NCI-H2227 treated with DMSO at 0.1 percent for 48 hours (cell line): Measurements from ENCODE around the gene OBP2A.

Experiments
- DNase-seq: peaks from one replicate; lab custom pipeline; 2025; lab: John Stamatoyannopoulos, UW

The OBP2A gene

DNA sequence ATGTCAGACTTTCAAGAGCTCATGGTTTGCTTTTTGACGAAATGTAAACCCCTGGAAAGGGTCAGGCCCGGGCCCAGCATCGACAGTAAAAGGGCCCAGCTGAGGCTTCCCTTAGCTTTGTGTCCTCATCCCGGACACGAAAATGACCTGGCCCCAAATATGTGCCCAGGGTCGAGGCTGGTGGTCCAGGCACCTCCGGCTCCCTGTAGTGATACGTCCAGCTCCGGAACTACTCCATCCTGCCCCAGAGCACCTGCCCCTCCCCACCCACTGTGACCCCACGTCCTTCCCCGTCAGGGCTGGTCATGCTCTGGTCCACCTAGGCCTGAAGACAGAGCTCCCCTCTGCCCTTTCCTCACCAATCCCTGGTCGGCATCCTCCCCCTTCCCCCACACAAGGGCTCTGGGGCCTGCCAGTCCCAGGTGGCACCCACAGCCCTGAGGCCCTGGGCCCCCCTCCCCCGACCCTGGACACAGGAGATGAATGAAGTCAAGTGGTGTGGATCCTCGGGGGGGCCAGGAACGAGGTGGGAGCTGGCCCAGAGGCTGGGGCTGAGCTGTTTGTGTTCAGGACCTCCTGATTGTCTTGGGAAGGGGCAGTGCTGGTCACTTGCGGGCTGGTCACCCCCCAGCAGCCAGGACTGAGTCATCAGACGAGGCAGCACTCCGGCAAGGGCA lies 6.2 kb downstream of the OBP2A start:
- DNase-seq, result no peak

GRCh38 chr9:135552698-135553171 lies 6.8 kb downstream of the OBP2A start:
- no peak for DNase-seq

GRCh38 chr9:135554718-135555117 lies 8.8 kb downstream of the OBP2A start:
- DNase-seq, result no peak

- DNase-seq, result no peak
Observed at GRCh38 chr9:135555203-135555602, 9.3 kb downstream of the OBP2A start.

DNA sequence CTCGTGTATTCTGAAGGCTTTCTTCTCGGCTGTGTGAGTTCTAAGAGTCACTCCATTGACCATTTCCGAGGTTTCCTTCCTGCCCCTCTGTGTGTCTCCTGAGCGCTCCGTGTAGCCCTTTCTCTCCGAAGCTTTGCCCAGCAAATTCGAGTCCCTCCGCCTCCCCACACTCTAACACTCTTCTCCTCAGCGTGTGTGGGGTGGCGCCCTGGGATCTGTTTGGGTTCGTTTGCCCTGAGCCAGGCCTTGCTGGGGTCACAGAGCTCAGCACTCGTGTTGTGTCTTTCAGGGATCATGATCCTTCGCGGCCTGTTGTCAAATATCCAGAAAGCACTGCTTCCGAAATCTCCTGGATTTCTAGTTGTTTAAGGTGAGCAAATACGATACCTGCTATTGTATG lies 10.0 kb downstream of the OBP2A start:
- DNase-seq, result no peak

DNA sequence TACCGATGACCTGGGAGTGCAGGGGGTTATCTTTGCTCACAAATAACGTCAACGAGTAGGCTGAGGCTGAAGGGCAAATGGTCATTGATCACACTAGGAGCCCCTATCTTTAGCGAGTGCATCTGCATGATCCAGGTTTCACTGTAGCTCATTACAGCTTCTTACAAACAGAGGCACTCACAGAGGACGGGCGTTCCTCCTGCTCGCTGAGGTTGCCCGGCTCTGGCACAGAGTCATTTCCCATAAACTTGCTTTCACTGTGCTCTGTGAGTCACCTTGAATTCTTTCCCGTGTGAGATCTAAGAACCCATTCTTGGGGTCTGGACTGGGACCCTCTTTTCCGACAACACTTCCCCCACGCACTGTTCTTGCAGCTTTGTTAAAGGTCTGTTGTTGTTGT lies 13.7 kb downstream of the OBP2A start:
- no peak for DNase-seq

DNA sequence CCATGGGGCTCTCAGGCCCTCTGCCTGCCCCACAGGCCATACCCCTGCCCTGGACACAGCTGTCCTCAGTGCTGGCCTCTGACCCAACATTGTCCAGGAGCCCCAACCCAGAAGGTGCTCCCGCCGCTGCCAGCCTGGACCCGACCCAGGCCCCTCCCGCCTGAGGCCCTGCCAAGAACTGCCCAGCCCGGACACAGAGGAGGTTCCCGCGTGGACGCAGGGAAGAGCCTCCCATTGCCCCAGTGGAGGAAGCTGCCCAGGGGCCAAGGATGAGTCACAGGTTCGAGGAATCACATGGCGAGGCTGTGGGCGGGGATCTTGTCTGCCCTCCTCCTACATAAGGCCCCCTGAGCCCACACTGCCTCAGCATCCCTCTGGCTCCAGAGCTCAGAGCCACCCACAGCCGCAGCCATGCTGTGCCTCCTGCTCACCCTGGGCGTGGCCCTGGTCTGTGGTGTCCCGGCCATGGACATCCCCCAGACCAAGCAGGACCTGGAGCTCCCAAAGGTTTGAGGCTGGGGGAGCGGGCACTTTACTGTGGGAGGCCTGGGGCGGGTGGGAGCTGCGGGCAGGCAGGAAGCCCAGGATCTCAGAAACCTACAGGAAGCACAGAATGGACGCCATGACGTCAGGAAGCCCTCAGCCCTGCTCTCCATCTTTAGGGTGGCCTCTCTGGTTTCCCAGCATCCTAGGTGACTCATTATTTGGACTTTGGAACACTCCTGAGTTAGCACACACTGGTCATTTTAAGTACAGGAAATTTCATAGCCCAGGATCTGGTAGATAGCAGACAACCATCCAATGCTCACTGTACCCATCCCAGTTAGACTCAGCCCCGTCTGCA lies 15.7 kb downstream of the OBP2A start, which contains the start of gene PAEP:
Gene PAEP (plus strand): TSS at position 366 of the 844 bp plus-strand sequence.
- DNase-seq, result no peak

DNA sequence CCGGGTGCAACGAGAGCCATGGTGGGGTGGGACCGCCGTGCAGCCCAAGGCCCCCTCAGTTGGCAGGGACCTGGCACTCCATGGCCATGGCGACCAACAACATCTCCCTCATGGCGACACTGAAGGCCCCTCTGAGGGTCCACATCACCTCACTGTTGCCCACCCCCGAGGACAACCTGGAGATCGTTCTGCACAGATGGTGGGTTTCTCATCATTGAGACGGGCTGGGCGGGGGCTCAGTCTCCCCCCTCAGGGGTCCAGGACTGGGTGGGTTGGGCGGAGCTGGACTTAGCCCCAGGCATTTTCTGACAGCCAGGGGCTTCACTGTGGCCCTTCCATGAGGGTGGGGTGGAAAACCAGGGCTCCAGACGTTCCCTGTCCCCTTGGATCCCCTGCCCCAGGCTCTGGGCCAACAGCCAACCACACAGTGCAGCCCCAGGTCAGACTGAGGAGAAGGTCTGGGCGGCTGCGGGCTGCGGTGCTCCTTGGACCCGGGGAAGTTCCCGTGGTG lies 16.4 kb downstream of the OBP2A start:
- DNase-seq, result no peak

GRCh38 chr9:135563039-135563476 lies 17.1 kb downstream of the OBP2A start:
- DNase-seq, result no peak

DNA sequence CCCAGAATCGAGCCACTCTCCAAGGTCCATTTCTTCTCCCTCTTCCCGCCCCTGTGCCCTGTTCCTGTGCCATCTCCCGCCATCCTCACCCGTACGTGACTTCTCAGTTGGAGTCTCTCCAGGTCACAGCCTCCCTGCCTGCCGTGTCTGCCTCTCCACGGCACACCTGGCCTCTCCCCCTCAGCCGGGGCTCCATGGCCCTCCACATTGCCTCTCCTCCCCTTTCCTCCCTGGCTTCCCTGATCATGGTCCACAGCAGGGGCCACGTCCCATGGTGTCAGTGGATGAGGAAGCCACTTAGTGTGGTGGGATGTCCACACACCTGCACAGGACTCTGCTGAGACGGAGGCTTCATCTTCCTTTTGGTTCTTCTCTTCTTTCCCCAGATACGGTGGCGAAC lies 17.9 kb downstream of the OBP2A start:
- no peak for DNase-seq

DNA sequence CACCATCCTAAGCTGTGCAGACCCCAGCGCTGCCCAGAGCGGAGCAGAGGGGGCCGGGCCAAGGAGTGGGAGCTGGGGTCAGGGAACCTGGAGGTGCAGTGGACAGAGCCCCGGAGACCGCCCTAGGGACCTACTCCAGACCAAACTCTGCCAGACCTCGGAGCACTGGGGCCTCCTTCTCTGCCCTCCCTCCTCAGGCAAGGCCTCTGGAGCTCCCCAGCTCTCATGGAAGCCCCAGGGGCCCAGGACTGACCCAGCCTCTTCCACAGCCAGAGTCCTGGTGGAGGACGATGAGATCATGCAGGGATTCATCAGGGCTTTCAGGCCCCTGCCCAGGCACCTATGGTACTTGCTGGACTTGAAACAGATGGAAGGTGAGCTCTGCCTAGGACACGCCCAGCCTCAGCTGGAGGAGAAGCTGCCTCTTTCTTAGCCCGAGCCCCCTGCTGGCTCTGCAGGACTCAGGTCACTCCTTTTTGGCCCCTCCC lies 19.3 kb downstream of the OBP2A start:
- DNase-seq, result no peak

GRCh38 chr9:135565636-135566035 lies 19.7 kb downstream of the OBP2A start:
- DNase-seq, result no peak

- no peak for DNase-seq
Observed at GRCh38 chr9:135566552-135566951, 20.6 kb downstream of the OBP2A start.

DNA sequence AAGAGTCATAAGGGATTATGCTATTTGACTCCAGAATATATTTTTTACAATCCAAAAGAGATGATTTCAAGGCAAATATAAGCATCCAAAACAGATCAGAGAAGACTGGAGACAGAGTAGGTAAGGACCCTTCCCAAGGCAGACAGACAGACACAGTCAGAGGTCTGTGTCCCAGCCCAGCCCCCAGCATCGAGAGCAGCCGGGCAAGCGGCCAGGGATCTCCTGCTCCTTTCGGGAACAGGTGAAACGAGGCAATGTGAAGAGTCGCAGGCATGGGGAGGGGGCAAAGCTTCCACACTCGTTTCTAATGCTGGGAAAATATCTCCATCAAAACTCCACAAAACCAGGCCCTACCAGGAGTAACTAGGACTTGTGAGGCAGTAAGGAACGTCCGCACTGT lies 21.4 kb downstream of the OBP2A start:
- no peak for DNase-seq

DNA sequence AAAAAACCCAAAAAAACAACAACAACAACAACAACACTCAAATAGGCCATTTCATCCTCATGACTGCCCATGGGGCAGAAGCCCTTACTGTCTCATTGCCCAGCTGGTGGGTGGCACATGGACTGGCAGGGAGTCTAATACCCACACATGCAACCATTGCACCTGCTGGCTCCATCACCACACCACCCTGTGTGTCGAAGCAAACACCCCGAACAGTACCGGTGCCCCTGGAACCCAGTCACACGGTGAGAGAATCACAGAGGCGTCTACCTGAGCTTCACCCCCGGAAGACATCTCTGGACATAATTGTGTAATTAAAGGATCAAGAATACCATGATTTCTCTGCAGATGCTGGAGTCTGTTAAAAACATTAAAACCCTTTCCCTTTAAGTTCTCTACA lies 22.1 kb downstream of the OBP2A start:
- no peak for DNase-seq

DNA sequence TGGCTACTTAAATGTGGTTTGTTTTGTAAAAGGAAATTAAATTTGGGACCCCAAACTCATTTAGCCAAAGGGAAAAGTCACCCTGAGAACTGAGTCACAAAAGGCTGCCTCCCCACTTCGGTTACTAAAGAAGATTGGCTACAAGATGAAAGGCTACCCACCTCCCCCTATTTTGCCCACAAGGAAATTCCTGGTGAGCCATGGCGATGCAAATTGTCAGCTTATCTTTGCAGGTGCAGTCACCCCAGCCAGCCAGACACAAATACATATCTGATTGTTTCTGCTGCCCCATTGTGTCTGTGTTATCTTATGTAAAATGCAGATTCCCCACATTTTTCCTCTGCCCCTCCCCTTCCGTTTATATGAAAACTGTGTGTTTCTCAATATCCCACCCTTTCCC lies 24.5 kb downstream of the OBP2A start:
- no peak for DNase-seq

GRCh38 chr9:135572233-135572632 lies 26.3 kb downstream of the OBP2A start:
- DNase-seq, result no peak

- DNase-seq, result no peak
Observed at GRCh38 chr9:135573124-135573523, 27.2 kb downstream of the OBP2A start.

GRCh38 chr9:135574331-135574730 lies 28.4 kb downstream of the OBP2A start:
- DNase-seq, result no peak

DNA sequence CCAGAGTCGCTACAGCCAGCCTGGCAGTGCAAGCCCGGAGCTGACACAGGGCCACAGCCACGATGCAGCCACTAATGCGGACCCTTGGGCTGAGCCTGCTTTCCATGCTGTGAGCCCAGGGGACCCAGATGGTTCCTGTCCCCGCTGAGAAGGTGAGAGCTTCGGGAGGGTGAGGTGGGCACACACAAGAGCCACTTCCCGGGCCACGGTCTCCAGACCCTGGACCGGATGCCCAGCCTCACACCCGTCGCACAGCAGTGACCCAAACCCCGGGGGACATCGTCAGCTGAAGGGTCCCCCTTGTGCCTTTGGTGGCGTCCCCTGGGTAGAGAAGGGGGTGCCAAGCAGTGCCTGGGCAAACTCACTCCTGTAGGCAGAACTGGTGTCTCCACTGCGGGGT lies 29.0 kb downstream of the OBP2A start:
- no peak for DNase-seq

DNA sequence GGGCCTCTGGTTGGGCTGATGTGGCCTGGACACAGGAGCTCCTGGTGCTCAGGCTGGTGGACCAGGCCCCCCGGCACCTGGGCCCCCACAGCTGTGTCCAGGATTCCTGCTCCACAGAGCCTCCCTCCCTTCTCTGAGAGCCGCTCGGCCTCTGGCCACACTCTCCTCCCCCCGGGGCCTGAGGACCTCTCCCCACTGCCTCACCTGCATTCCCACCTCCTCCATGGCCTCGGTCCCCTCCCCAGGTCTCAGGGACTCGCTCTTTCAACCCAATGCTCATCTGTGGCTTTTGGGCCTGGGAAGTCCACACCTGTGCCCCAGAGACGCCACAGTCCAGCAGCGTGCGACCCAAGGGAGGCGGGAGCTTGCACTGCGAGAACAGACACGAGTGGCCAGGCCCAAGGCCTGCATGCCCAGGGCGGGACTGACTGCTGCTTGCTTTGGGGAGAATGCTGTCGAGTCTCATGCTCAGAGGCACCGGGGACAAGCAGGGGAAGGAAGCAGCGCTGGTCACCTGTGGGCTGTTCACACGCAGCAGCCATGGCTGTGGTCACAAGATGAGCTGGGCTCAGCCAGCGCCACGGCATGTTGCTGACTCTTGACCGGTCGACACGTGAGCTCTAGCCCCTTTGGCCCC lies 30.2 kb downstream of the OBP2A start:
- DNase-seq, result no peak

GRCh38 chr9:135577256-135577655 lies 31.3 kb downstream of the OBP2A start:
- DNase-seq, result no peak
